Sigmoid colon (tissue), 7 donors: ENCODE measurements around the gene C19orf53. TPM values are rescaled to one million over a fixed set of nuclear protein-coding genes. Genes with fewer than 3 reads are reported as not detected.
A peak's percentile ranks its signal among the peaks of the same experiment; 100 is the strongest.
"Not testable (repeated sequence)": the region's sequence is repeated elsewhere in the genome, so short reads cannot be mapped to it uniquely, and the experiment has no call there.

Experiments used
- DNase-seq: peaks from one replicate; pipeline ENCODE4 v3.0.0-alpha.2; 2019
- H3K27ac ChIP-seq, 4 donors: fragments of 200-600 bp; sonication (generic); one replicate each; pipeline ENCODE4 v1.5.1; 2016 to 2019; ENCODE audit warnings: mild to moderate bottlenecking in 1 of 4
- H3K27me3 ChIP-seq, 3 donors: fragments of 200-600 bp; sonication (generic); one replicate each; pipeline ENCODE4 v1.5.1; 2019; ENCODE audit warnings: mild to moderate bottlenecking in 1 of 3
- H3K36me3 ChIP-seq, 4 donors: fragments of 200-600 bp; sonication (generic); one replicate each; pipeline ENCODE4 v1.5.1; 2016 to 2019
- H3K4me1 ChIP-seq, 4 donors: fragments of 200-600 bp; sonication (generic); one replicate each; pipeline ENCODE4 v1.5.1; 2017 to 2019
- H3K4me3 ChIP-seq, 4 donors: fragments of 200-600 bp; sonication (generic); one replicate each; pipeline ENCODE4 v1.5.1; 2017 to 2019; ENCODE audit warnings: mild to moderate bottlenecking in 2 of 4, moderate library complexity in 1 of 4
- H3K9me3 ChIP-seq, 4 donors: fragments of 200-600 bp in 3 of 4; sonication (generic) in 3 of 4; one replicate each; pipeline versions ENCODE4 v1.5.1 to v1.6.1; 2013 to 2019
- EP300 ChIP-seq, 4 donors: sonication (generic); formaldehyde crosslinking; IDR thresholded peaks; one replicate each; pipeline ENCODE4 v1.6.1; 2017; ENCODE audit warnings: antibody characterized with exemption in 4 of 4
- POLR2A ChIP-seq, 2 donors: fragments of 450-650 bp; IDR thresholded peaks; one replicate each; pipeline ENCODE4 v1.6.1; 2016; ENCODE audit warnings: antibody characterized with exemption in 2 of 2, mild to moderate bottlenecking in 2 of 2, moderate library complexity in 2 of 2
- POLR2AphosphoS5 ChIP-seq, 4 donors: sonication (generic); formaldehyde crosslinking; IDR thresholded peaks; one replicate each; pipeline ENCODE4 v1.6.1; 2017; ENCODE audit warnings: antibody characterized with exemption in 4 of 4
- WGBS, 2 donors: extraction: QIAGEN DNeasy Blood & Tissue Kit; methylation state at CpG; one replicate each; pipeline ENCODE4 v1.1.7; 2013; 5-methylcytosine and 5-hydroxymethylcytosine counted together
- intact Hi-C: fragments of 100-400 bp; cut with DNase I; formaldehyde crosslinking; loops from one replicate; pipeline ENCODE4 v1.15.1; 2023
- polyA plus RNA-seq, 3 donors: library from polyadenylated mRNA; stranded (reverse); fragments of 200-250 nt; gene quantifications; one replicate each; pipeline ENCODE4 v1.2.3, GENCODE V29; 2013
- total RNA-seq, 4 donors: library from RNA; depleted of rRNA; stranded (reverse); fragments of >200 nt; gene quantifications; one replicate each; pipeline ENCODE4 v1.1.0, GENCODE V29; 2016
- TF ChIP-seq, protein P1 (sequence below), 4 experiments: fragments of 450-650 bp in 3 of 4; fragments of 200-600 bp in 1 of 4; IDR thresholded peaks; one replicate each; pipeline ENCODE4 v1.5.1; 2016 to 2019; ENCODE audit warnings: antibody characterized with exemption in 4 of 4, mild to moderate bottlenecking in 3 of 4, moderate library complexity in 2 of 4
- donor health status: healthy with polysubstance abuse.
- donor health status: Bipolar disorder and iron deficiency.
- donor health status: healthy.

Gene C19orf53
- total and polyA plus RNA-seq, 7 donors = 105 to 229 (median 139) TPM

DNA sequence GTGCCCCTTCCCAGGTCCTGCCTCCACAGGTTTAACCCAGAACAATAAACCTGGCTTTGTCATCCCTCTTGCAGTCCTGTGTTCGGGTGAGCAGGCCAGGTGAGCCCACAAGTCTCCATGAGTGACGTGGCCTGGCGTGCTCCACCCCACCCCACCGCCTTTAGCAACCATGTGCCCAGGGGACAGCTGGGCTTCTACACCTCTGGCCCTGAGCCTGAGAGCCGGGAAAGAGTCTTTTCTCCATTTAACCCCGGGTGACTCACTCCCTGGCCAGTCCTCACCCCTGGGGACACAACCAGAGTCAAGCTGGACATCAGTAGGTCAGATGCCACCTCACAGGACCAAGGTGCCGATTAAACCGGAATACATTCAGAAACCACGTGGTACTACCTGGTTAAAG lies 4.1 kb downstream of the C19orf53 start:
- intact Hi-C loops = no loop called here
- Histone ChIP-seq H3K27ac (no peak overlapping the region), H3K4me1 (peaks cover 0 to 41% (median 35%) of the 10 kb centered on the region in 4 donors), H3K36me3 (peaks cover 15 to 36% (median 19%) of the 10 kb centered on the region in 4 donors), H3K9me3 (no peaks in the 10 kb centered on the region), H3K27me3 (no peaks in the 10 kb centered on the region), H3K4me3 (no peak overlapping the region)
- TF ChIP-seq POLR2AphosphoS5 (IDR thresholded peaks at IDR 0.05) = no peak
- TF ChIP-seq, protein P1, sequence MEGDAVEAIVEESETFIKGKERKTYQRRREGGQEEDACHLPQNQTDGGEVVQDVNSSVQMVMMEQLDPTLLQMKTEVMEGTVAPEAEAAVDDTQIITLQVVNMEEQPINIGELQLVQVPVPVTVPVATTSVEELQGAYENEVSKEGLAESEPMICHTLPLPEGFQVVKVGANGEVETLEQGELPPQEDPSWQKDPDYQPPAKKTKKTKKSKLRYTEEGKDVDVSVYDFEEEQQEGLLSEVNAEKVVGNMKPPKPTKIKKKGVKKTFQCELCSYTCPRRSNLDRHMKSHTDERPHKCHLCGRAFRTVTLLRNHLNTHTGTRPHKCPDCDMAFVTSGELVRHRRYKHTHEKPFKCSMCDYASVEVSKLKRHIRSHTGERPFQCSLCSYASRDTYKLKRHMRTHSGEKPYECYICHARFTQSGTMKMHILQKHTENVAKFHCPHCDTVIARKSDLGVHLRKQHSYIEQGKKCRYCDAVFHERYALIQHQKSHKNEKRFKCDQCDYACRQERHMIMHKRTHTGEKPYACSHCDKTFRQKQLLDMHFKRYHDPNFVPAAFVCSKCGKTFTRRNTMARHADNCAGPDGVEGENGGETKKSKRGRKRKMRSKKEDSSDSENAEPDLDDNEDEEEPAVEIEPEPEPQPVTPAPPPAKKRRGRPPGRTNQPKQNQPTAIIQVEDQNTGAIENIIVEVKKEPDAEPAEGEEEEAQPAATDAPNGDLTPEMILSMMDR (IDR thresholded peaks at IDR 0.05) = no peak
- no peak for TF ChIP-seq EP300 (IDR thresholded peaks at IDR 0.05)
- no peak for TF ChIP-seq POLR2A (IDR thresholded peaks at IDR 0.05)
- 85 to 91% methylated on average over 9 of the region's 9 CpGs for WGBS, 2 donors
- no peak for DNase-seq

DNA sequence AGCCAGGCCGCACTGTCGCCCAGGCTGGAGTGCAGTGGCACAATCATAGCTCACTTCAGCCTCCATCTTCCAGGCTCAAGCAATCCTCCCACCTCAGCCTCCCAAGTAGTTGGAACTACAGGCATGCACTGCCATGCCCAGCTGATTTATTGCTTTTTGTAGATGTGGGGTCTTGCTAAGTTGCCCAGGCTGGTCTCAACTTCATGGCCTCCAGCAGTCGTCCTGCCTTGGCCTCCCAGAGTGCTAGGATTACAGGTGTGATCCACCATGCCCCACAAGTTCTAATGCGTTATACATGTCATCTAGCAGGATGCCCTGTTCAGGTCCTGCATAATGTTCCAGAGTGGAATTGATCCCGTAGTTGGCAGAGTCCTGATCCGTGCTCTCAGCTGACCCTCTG lies 4.6 kb downstream of the C19orf53 start:
- intact Hi-C loops = no loop called here
- peaks cover 0 to 37% (median 31%) of the 10 kb centered on the region in 4 donors for H3K4me1 ChIP-seq
- no peak overlapping the region for H3K4me3 ChIP-seq
- no peaks in the 10 kb centered on the region for H3K27me3 ChIP-seq
- TF ChIP-seq EP300 (IDR thresholded peaks at IDR 0.05) (no peak), POLR2A (IDR thresholded peaks at IDR 0.05) (no peak), POLR2AphosphoS5 (IDR thresholded peaks at IDR 0.05) (no peak)
- TF ChIP-seq, protein P1 (IDR thresholded peaks at IDR 0.05) = no peak
- no peaks in the 10 kb centered on the region for H3K9me3 ChIP-seq
- peaks cover 15 to 36% (median 19%) of the 10 kb centered on the region in 4 donors for H3K36me3 ChIP-seq
- no peak overlapping the region for H3K27ac ChIP-seq
- no peak for DNase-seq
- WGBS, 2 donors = 91 to 94% methylated on average over 6 of the region's 6 CpGs

DNA sequence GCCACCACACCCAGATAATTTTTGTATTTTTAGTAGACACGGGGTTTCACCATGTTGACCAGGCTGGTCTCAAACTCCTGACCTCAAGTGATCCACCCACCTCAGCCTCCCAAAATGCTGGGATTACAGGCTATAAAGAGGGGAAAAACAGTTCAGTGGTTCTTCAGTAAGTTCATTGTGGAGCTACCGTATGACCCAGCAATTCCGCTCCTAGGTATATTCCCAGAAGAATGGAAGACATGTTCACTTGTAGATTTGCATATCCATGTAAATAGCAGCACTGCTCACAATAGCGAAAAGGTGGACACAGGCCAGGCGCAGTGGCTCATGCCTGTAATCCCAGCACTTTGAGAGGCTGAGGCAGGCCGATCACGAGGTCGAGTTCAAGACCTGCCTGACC lies 5.5 kb downstream of the C19orf53 start:
- H3K36me3 ChIP-seq = peaks cover 15 to 36% (median 19%) of the 10 kb centered on the region in 4 donors
- H3K4me3 ChIP-seq, H3K9me3 ChIP-seq, H3K27me3 ChIP-seq, DNase-seq: not testable (repeated sequence)
- H3K4me1 ChIP-seq = peaks cover 0 to 39% (median 32%) of the 10 kb centered on the region in 4 donors
- intact Hi-C loops = loop anchor here (5.0 kb wide), 1 partner anchor 173 kb away; the partner anchor contains the start of gene DCAF15
- H3K27ac ChIP-seq = peak overlapping the region in 2 of 4 donors; percentile 32 to 87
- 96 to 98% methylated on average over 8 of the region's 8 CpGs for WGBS, 2 donors

DNA sequence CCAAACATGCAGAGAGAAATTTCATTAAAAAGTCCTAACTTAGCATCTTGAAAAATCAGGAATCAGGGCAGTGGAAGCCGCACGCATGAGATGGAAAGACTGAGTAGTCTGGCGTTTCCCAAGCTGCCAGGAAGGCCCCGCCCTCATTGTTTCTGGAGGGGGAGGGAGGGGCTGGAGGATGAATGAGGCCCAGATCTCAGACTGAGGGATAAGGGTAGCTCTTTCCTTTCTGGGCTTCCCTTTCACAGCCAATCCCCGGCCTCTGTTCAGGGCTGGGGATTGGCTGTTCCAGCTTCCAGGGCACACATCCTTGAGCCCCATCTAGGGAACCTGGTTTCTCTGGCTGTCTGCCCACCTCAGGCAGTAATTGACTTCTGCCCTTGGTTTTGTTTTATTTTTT lies 7.3 kb downstream of the C19orf53 start:
- Histone ChIP-seq H3K9me3 (no peaks in the 10 kb centered on the region), H3K36me3 (peaks cover 15 to 33% (median 17%) of the 10 kb centered on the region in 4 donors), H3K27ac (peak overlapping the region; percentile 69 to 87 (median 74)), H3K27me3 (no peaks in the 10 kb centered on the region), H3K4me3 (no peak overlapping the region), H3K4me1 (peaks cover 0 to 32% (median 25%) of the 10 kb centered on the region in 4 donors)
- peak; percentile 94 for DNase-seq
- WGBS, 2 donors = 4 to 28% methylated on average over 5 of the region's 5 CpGs
- intact Hi-C loops = loop anchor here (5.0 kb wide), 1 partner anchor 171 kb away; the partner anchor contains the start of gene DCAF15
- TF ChIP-seq EP300 (IDR thresholded peaks at IDR 0.05) = peak in 2 of 4 donors; percentile 34 to 54
- peak; percentile 43 to 88 (median 66) for TF ChIP-seq POLR2AphosphoS5 (IDR thresholded peaks at IDR 0.05)
- TF ChIP-seq, protein P1 (IDR thresholded peaks at IDR 0.05) = no peak

DNA sequence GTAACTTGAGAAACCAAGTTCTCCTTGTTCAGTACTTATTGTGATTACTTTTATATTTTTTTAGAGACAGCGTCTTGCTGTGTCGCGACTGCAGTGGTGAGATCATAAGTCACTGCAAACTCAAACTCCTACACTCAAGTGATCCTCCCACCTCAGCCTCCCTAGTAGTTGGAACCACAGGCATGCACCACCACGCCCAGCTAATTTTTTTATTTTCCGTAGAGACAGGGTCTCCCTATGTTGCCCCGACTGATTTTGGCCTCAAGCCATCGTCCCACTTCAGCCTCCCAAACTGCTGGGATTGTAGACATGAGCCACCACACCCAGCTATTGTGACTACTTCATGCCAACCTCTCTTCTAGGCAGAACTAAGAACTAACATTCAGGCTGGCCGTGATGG lies 8.3 kb downstream of the C19orf53 start:
- Histone ChIP-seq H3K36me3 (peaks cover 15 to 23% (median 16%) of the 10 kb centered on the region in 4 donors), H3K27ac (peak overlapping the region in 3 of 4 donors; percentile 69 to 87 (median 75)), H3K27me3 (no peaks in the 10 kb centered on the region), H3K9me3 (no peaks in the 10 kb centered on the region), H3K4me3 (no peak overlapping the region), H3K4me1 (peaks cover 0 to 39% (median 26%) of the 10 kb centered on the region in 4 donors)
- no peak for DNase-seq
- TF ChIP-seq, protein P1 (IDR thresholded peaks at IDR 0.05) = no peak
- TF ChIP-seq EP300 (IDR thresholded peaks at IDR 0.05) = no peak
- no peak for TF ChIP-seq POLR2AphosphoS5 (IDR thresholded peaks at IDR 0.05)
- no peak for TF ChIP-seq POLR2A (IDR thresholded peaks at IDR 0.05)
- intact Hi-C loops = loop anchor here (5.0 kb wide), 1 partner anchor 170 kb away; the partner anchor contains the start of gene DCAF15
- WGBS, 2 donors = 37 to 72% methylated on average over 8 of the region's 8 CpGs
